SW480 (cell line): Measurements from ENCODE around the gene PGP.
A peak's percentile ranks its signal among the peaks of the same experiment; 100 is the strongest.
"Not testable (repeated sequence)": the region's sequence is repeated elsewhere in the genome, so short reads cannot be mapped to it uniquely, and the experiment has no call there.

Source experiments
- DNase-seq: peaks from one replicate; pipeline ENCODE4 v3.0.0-alpha.2; 2016; ENCODE audit warnings: low spot score

PGP gene

GRCh38 chr16:2216330-2216729 lies 1.7 kb upstream of the PGP start:
- no peak for DNase-seq

GRCh38 chr16:2213817-2214718 lies 572 bp downstream of the PGP start:
- no peak for DNase-seq

- no peak for DNase-seq
Observed at GRCh38 chr16:2212362-2213324, 2.0 kb downstream of the PGP start.

- DNase-seq, result no peak
Observed at GRCh38 chr16:2211923-2212347, 2.7 kb downstream of the PGP start.

GRCh38 chr16:2210386-2211365 lies 4.0 kb downstream of the PGP start, which contains the start of gene BRICD5:
Gene BRICD5, minus strand, starts transcription at chr16:2210863. Its CDS starts 30 bp downstream, at chr16:2210833.
- no peak for DNase-seq

- no peak for DNase-seq
Observed at GRCh38 chr16:2210009-2210332, 4.7 kb downstream of the PGP start.

GRCh38 chr16:2209258-2210008 lies 5.2 kb downstream of the PGP start:
- no peak for DNase-seq

GRCh38 chr16:2208772-2209171 lies 5.9 kb downstream of the PGP start:
- DNase-seq, result no peak

- no peak for DNase-seq
Observed at GRCh38 chr16:2208308-2208707, 6.3 kb downstream of the PGP start.

- no peak for DNase-seq
Observed at GRCh38 chr16:2207872-2208271, 6.8 kb downstream of the PGP start.

- DNase-seq, result no peak
Observed at GRCh38 chr16:2206780-2207433, 7.7 kb downstream of the PGP start.

- DNase-seq, result no peak
Observed at GRCh38 chr16:2206420-2206779, 8.2 kb downstream of the PGP start.

GRCh38 chr16:2205967-2206313 lies 8.7 kb downstream of the PGP start:
- no peak for DNase-seq

GRCh38 chr16:2205104-2205966 lies 9.3 kb downstream of the PGP start, which contains the start of gene MLST8:
Gene MLST8, plus strand, starts transcription at chr16:2205454. Its CDS starts 632 bp downstream, at chr16:2206086.
- DNase-seq, result peak; percentile 68

GRCh38 chr16:2204416-2205103 lies 10.1 kb downstream of the PGP start:
- no peak for DNase-seq

GRCh38 chr16:2203119-2203688 lies 11.4 kb downstream of the PGP start:
- DNase-seq, result not testable (repeated sequence)

GRCh38 chr16:2200313-2200712 lies 14.3 kb downstream of the PGP start:
- DNase-seq, result no peak

GRCh38 chr16:2199621-2200139 lies 15.0 kb downstream of the PGP start:
- no peak for DNase-seq
